ENCODE results near the gene KCTD3. TPM values are rescaled to one million over a fixed set of nuclear protein-coding genes. Genes with fewer than 3 reads are reported as not detected.

The KCTD3 gene
- total RNA-seq = 36.4 and 40.3 TPM in 2 replicates

DNA sequence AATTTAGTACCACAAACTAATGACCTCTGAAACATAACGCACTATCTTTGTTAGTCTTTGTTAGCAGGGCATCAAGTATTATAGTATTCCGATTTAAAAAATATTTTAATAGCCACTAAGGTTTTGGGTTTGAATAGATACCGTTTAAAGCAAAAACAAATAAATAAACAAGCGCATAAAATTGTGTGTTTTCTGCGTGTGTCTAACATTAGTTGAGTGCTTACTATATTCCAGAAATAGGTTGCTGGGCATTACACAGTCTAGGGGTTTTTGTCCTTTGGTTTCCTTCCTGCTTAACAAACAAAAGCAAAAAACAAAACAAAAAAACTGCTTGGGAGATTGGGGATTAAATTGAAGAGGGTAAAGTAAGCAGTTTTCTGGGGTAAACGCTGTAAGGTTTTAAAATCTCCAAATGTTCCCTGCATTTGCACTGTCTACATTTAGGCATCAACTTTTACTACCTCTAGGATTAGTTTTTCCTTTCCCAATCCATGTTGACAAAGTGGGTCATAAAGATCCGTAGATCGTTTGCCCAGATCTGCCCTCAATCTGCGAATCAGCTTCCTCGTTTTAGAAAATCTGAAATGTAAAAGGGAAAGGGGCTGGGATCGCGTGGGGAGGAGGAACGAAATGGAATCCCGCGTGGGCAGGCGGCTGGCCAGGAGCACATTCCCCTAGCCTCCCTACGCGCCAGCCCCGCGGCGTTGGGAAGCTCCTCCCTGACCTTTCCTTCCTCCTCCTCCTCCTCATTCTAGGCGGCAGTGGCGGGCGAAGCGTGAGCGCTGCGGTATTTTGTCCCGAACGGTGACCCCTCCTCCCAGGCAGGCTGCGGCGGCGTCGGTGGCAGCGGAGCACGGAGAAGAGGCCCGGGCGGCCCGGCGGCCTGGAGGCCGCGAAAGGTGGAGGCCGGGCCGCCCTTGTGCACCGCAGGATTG is at the start of gene KCTD3:
TSS of gene KCTD3 (plus strand) at position 749 of the 935 bp plus-strand sequence. CDS start 382 bp downstream, outside the sequence.

Data from epithelial cell of umbilical artery (primary cell).